ENCODE results near the gene U2AF1L4.
A peak's percentile ranks its signal among the peaks of the same experiment; 100 is the strongest.

U2AF1L4 gene

DNA sequence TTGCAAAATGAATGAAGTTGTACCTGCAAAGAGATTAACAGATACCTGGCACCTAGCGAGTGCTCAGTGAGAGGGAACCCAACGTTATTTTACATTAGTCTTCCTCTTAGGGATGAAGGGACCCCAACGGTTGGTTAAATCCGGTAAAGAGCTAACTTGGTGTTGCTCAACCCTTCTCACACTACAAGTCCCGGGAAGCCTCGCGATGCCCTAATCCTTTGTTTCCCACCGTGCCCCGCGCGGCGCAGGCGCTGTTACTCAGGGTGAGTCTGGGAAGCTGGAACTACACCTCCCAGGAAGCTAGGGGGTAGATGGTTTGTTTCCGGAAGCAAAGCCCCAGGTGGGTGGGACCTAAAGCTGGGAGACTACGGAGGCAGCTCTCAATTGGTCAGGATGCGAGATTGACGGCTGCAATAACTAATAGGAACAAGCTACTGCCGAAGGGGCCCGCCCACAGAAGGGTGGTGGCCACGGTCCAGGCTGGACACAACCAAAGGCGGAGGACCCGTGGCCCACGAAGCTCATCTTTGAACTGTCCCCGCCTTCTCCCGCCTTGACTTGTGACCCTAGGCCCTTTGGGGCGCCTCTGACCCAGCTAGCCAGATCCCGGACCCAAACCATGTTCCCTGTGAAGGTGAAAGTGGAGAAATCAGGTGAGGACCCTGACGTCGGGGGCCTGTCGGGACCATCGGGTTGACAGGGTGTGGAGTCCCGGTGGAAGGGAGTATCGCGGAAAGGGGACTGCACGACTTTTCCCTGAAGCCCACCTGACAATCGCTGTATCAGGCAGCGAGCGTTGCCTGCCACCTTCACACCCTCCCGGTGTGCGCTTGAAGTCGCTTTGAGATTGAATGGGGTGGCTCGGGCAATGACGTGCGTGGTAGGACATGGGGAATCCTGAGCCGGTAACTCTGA, 3.1 kb upstream of the U2AF1L4 start, which contains the start of gene LIN37:
Gene LIN37, plus strand, starts transcription at position 471 of the 915 bp plus-strand sequence. Its CDS starts 149 bp downstream, at position 620.
- TF ChIP-seq, protein P1, sequence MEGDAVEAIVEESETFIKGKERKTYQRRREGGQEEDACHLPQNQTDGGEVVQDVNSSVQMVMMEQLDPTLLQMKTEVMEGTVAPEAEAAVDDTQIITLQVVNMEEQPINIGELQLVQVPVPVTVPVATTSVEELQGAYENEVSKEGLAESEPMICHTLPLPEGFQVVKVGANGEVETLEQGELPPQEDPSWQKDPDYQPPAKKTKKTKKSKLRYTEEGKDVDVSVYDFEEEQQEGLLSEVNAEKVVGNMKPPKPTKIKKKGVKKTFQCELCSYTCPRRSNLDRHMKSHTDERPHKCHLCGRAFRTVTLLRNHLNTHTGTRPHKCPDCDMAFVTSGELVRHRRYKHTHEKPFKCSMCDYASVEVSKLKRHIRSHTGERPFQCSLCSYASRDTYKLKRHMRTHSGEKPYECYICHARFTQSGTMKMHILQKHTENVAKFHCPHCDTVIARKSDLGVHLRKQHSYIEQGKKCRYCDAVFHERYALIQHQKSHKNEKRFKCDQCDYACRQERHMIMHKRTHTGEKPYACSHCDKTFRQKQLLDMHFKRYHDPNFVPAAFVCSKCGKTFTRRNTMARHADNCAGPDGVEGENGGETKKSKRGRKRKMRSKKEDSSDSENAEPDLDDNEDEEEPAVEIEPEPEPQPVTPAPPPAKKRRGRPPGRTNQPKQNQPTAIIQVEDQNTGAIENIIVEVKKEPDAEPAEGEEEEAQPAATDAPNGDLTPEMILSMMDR (IDR thresholded peaks at IDR 0.05; ENCODE audit: low read depth, low read length, missing control alignments), result no peak
- in situ Hi-C loops (cut with HindIII; ENCODE audit: low sequenced_read_pairs), result no loop called here

DNA sequence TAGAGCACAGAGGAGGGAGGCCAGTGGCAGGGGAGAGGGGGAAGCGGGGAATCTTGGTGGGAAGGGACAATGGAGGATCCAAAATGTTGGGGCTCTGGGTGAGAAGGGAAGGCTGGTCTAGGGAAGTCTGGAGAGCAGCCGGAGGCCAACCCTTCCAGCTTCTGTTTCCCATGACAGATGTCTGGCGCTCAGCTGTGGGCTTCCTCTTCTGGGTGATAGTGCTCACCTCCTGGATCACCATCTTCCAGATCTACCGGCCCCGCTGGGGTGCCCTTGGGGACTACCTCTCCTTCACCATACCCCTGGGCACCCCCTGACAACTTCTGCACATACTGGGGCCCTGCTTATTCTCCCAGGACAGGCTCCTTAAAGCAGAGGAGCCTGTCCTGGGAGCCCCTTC, 1.3 kb upstream of the U2AF1L4 start:
- TF ChIP-seq, protein P1 (IDR thresholded peaks at IDR 0.05; ENCODE audit: low read depth, low read length, missing control alignments), result no peak
- in situ Hi-C loops (cut with HindIII; ENCODE audit: low sequenced_read_pairs), result no loop called here
- H3K4me3 ChIP-seq (ENCODE audit: low read depth, low read length), result peak overlapping the region; percentile 71
- no peak for DNase-seq (ENCODE audit: low read depth)

More for the DNA sequence above, 3.1 kb upstream of the U2AF1L4 start, which contains the start of gene LIN37:
- H3K4me3 ChIP-seq (ENCODE audit: low read depth, low read length), result peak within 1 kb of the TSS; percentile 94
- peak; percentile 100 for DNase-seq (ENCODE audit: low read depth)

DNA sequence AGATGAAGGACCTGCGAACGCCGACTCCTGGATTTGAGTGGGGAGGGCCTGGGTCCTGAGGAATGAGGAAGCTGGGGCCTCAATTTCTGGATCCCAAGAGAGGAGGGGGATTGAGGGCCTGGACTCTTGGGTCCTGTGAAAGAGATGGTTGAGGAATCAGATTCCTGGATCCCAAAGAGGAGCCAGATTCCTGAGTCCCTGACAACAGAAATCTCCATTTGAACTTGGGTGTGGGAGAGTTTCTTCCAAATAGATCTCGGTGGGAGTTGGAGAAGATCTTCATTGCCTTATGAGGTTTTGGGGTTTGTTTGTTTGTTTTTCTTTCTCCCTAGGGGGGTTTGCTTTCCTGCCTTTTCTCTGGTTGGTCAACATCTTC, 857 bp upstream of the U2AF1L4 start:
- TF ChIP-seq, protein P1 (IDR thresholded peaks at IDR 0.05; ENCODE audit: low read depth, low read length, missing control alignments), result no peak
- in situ Hi-C loops (cut with HindIII; ENCODE audit: low sequenced_read_pairs), result no loop called here
- DNase-seq (ENCODE audit: low read depth), result no peak
- H3K4me3 ChIP-seq (ENCODE audit: low read depth, low read length), result peak overlapping the region; percentile 71

DNA sequence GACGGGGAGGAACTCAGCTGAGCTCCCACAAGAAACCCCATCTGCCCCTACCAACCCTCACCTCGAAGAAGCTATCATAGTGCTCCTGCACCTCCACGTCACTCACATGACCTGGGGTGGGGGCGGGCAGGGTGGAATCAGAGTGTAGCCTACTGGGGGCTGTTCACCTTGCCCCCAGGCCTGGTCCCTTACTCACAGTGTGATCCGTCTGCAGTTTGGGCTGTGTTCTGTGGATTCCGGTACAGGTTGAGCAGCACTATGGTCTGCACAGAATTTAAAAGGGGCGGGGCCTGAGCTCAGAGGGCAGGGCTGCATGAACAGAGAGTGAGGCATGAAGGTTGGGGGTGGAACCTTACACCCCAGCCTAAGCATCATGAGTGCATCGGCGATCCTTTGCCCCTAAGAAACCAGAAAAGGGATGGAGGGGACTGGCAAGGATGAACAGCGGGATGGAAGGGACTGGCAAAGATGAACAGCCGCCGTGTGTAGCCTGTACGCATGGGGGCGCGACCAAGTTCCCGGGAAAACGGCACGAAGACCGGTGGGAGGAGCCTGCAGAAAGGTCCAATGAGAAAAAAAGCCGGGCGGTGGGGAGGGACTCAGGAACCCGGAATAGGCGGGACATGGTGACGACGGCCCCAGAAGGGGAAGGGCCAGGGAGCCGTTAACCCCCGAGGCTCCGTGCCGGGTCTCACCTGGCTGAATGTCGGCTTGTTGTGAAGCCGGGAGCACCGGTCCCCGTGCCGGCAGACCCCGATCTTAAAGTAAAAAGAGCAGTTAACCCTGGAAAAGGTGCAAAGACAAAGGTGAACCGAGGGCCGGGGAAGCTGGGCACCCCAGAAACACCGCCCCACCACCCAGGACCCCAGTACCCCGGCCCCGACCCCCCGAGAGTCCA, 539 bp downstream of the U2AF1L4 start:
- in situ Hi-C loops (cut with HindIII; ENCODE audit: low sequenced_read_pairs), result no loop called here
- DNase-seq (ENCODE audit: low read depth), result peak; percentile 90
- H3K4me3 ChIP-seq (ENCODE audit: low read depth, low read length), result peak overlapping the region; percentile 71
- TF ChIP-seq, protein P1 (IDR thresholded peaks at IDR 0.05; ENCODE audit: low read depth, low read length, missing control alignments), result peak; percentile 63

DNA sequence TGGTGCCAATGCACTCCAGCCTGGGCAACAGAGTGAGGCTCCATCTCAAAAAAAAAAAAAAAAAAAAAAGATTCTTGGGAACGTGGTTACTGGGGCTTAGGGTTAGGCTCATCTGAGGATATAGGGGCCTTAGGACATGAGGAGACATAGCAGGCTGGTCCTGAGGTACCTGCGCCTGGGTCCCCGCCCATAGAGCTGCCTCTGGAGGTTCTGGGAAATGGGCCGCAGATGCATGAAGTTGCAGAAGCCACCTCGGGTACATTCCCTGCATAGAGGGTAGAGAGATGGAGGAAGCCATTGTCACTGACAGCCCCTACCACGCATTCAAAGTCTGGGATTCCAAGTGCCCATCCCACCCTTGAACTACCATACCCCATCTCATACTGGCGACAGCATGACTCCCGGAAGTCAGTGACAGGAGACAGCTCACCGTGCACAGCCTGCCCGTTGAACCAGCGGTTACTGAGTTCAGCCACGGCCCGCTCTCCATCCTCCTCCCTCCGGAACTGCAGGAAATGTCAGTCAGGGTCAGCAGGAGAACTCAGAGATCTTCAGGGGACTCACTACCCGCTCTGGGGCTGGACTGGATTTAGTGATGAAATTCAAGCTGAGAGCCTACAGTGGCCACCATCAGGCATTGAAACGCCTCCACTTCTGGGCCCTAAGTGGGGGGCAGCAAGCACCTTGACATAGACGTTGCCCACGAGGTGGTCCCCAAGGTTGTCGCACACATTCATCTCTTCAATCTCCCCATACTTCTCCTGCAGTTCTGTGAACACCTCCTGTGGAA, 1.4 kb downstream of the U2AF1L4 start:
- in situ Hi-C loops (cut with HindIII; ENCODE audit: low sequenced_read_pairs), result no loop called here
- DNase-seq (ENCODE audit: low read depth), result no peak
- H3K4me3 ChIP-seq (ENCODE audit: low read depth, low read length), result no peak overlapping the region
- TF ChIP-seq, protein P1 (IDR thresholded peaks at IDR 0.05; ENCODE audit: low read depth, low read length, missing control alignments), result no peak
